ENCODE measurements around the gene OSGEPL1.

DNA sequence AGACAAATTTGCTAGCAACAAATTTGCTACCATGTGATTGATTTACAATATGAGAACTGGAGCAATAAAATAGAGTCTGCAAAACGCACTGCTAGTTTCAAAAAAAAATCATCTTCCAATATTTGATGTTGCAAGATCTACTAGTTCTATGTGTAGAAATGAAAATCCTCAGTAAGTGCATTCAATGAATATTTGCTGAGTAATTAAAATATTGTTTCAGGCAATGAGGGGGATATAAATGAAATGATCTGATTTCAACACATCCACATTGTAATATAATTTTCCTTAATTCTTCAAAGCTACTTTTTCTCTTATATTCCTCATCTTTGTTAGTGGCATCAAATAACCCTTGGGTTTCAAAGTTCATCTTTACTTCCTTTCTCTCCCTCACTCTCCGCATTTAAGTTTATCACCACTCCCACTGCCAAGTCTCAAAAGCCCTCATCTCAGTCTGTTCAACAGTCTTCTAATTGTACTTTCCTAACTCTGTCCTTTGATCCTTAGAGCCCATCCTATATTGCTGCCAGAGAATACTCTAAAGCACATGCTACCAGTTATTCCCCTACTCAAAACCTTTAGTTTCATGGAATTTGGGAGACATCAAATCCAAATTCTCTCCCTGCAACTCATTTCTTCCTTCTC is 6.2 kb downstream of the OSGEPL1 start:
- TF ChIP-seq CTCF (IDR thresholded peaks at IDR 0.05) (no peak), POLR2A (IDR thresholded peaks at IDR 0.05) (no peak)

All from lower leg skin (tissue), 3 donors.